GM23338 (cell line): ENCODE data around the gene ANKRD60. TPM values are rescaled to one million over a fixed set of nuclear protein-coding genes. Genes with fewer than 3 reads are reported as not detected.

ENCODE experiments used
- ATAC-seq: fragments of 200-7000 bp; cut with Tn5 transposase; 3 replicates; pipeline ENCODE4 v1.9.1; 2020
- DNase-seq: peaks from one replicate; pipeline ENCODE4 v3.0.0-alpha.2; 2015; ENCODE audit warnings: low spot score
- H2AFZ ChIP-seq: fragments of 200-600 bp; sonication (generic); 2 replicates; pipeline ENCODE4 v1.8.0; 2016; ENCODE audit warnings: antibody characterized with exemption, mild to moderate bottlenecking, moderate library complexity
- H3F3A ChIP-seq: fragments of 200-600 bp; sonication (generic); replicated peaks from 2 replicates; pipeline ENCODE4 v1.8.0; 2017; ENCODE audit warnings: antibody characterized with exemption, mixed run types, low read depth
- H3K27ac ChIP-seq: fragments of 200-600 bp; sonication (generic); 2 replicates; pipeline ENCODE4 v1.6.1; 2016; ENCODE audit warnings: low read depth
- H3K27me3 ChIP-seq: fragments of 200-600 bp; sonication (generic); 2 replicates; pipeline ENCODE4 v1.8.0; 2016; ENCODE audit warnings: mild to moderate bottlenecking, mixed run types, moderate library complexity; ENCODE audit not compliant: insufficient read depth
- H3K36me3 ChIP-seq: fragments of 200-600 bp; sonication (generic); 2 replicates; pipeline ENCODE4 v1.8.0; 2016; ENCODE audit warnings: mild to moderate bottlenecking; ENCODE audit not compliant: insufficient read depth
- H3K4me1 ChIP-seq: fragments of 200-600 bp; sonication (generic); 2 replicates; pipeline ENCODE4 v1.8.0; 2016; ENCODE audit warnings: mild to moderate bottlenecking, moderate library complexity; ENCODE audit not compliant: insufficient read depth
- H3K4me2 ChIP-seq: fragments of 200-600 bp; sonication (generic); 2 replicates; pipeline ENCODE4 v1.7.1; 2017; ENCODE audit warnings: mixed run types
- H3K4me3 ChIP-seq: fragments of 200-600 bp; sonication (generic); 2 replicates; pipeline ENCODE4 v1.6.1; 2016; ENCODE audit warnings: mixed run types
- H3K79me2 ChIP-seq: fragments of 200-600 bp; sonication (generic); replicated peaks from 2 replicates; pipeline ENCODE4 v1.8.0; 2017; ENCODE audit warnings: mild to moderate bottlenecking; ENCODE audit not compliant: insufficient read depth
- H3K9me2 ChIP-seq: fragments of 200-600 bp; sonication (generic); 2 replicates; pipeline ENCODE4 v1.8.0; 2017; ENCODE audit not compliant: insufficient read depth
- H4K20me1 ChIP-seq: fragments of 200-600 bp; sonication (generic); replicated peaks from 2 replicates; pipeline ENCODE4 v1.8.0; 2017; ENCODE audit warnings: mild to moderate bottlenecking; ENCODE audit not compliant: insufficient read depth
- H3K27ac Mint-ChIP-seq: 2 replicates; pipeline ENCODE4 v1.8.0; 2020; ENCODE audit warnings: inconsistent platforms, mild to moderate bottlenecking, moderate library complexity, mixed read lengths
- H3K27me3 Mint-ChIP-seq: 3 replicates; pipeline ENCODE4 v1.8.0; 2022; ENCODE audit warnings: low read depth, mild to moderate bottlenecking, moderate library complexity, mixed read lengths, inconsistent platforms; ENCODE audit not compliant: insufficient read depth, poor library complexity
- H3K36me3 Mint-ChIP-seq: 3 replicates; pipeline ENCODE4 v1.8.0; 2021; ENCODE audit warnings: low read depth, mild to moderate bottlenecking, inconsistent platforms, moderate library complexity, mixed read lengths
- H3K4me1 Mint-ChIP-seq: 3 replicates; pipeline ENCODE4 v1.8.0; 2020; ENCODE audit warnings: mild to moderate bottlenecking, inconsistent platforms, mixed read lengths
- H3K4me3 Mint-ChIP-seq: 3 replicates; pipeline ENCODE4 v1.8.0; 2021; ENCODE audit warnings: moderate library complexity, mild to moderate bottlenecking, inconsistent platforms, mixed read lengths
- H3K9me3 Mint-ChIP-seq: 3 replicates; pipeline ENCODE4 v1.8.0; 2020; ENCODE audit warnings: moderate library complexity, mild to moderate bottlenecking, inconsistent platforms, mixed read lengths
- CREB1 ChIP-seq: fragments of 250-450 bp; sonication (Bioruptor Pico); IDR thresholded peaks from 2 replicates; pipeline ENCODE4 v1.5.0; 2020; ENCODE audit warnings: low read depth, mild to moderate bottlenecking, moderate library complexity
- EZH2 ChIP-seq: fragments of 200-600 bp; sonication (generic); IDR thresholded peaks from one replicate; pipeline ENCODE4 v1.8.0; 2017; ENCODE audit warnings: antibody characterized with exemption, mild to moderate bottlenecking, low read depth; ENCODE audit not compliant: unreplicated experiment
- EZH2phosphoT487 ChIP-seq: fragments of 200-600 bp; sonication (generic); IDR thresholded peaks from one replicate; pipeline ENCODE4 v1.8.1; 2018; ENCODE audit warnings: antibody characterized with exemption; ENCODE audit not compliant: unreplicated experiment
- JUNB ChIP-seq: IDR thresholded peaks from one replicate; pipeline ENCODE4 v1.6.1; 2016; ENCODE audit warnings: antibody characterized with exemption; ENCODE audit not compliant: unreplicated experiment
- NANOG ChIP-seq: IDR thresholded peaks from 2 replicates; pipeline ENCODE4 v1.6.1; 2016; ENCODE audit warnings: antibody characterized with exemption, borderline replicate concordance
- POLR2AphosphoS5 ChIP-seq: IDR thresholded peaks from 2 replicates; pipeline ENCODE4 v1.6.1; 2016; ENCODE audit warnings: antibody characterized with exemption, low read depth
- STAT1 ChIP-seq: IDR thresholded peaks from one replicate; pipeline ENCODE4 v1.6.1; 2016; ENCODE audit warnings: antibody characterized with exemption; ENCODE audit not compliant: unreplicated experiment
- ZNF114 ChIP-seq: fragments of 250-450 bp; sonication (Bioruptor Pico); IDR thresholded peaks from 2 replicates; pipeline ENCODE4 v1.5.0; 2020; ENCODE audit warnings: mild to moderate bottlenecking, moderate library complexity
- ZNF331 ChIP-seq: fragments of 250-450 bp; sonication (Bioruptor Pico); IDR thresholded peaks from 2 replicates; pipeline ENCODE4 v1.5.0; 2020; ENCODE audit warnings: low read depth, mild to moderate bottlenecking, moderate library complexity
- polyA plus RNA-seq: library from polyadenylated mRNA; unstranded; fragments of >200 nt; fragmentation: Nextera tagmentation; extraction: Ambion mirVana; gene quantifications from 2 replicates; pipeline ENCODE4 v1.2.1, GENCODE V29; 2016
- total RNA-seq: library from RNA; depleted of rRNA; stranded (reverse); fragments of >200 nt; shearing (Covaris generic); gene quantifications from 2 replicates; pipeline ENCODE4 v1.2.3, GENCODE V29; 2014
- TF ChIP-seq, protein P1 (sequence below): IDR thresholded peaks from one replicate; pipeline ENCODE4 v1.6.1; 2018; ENCODE audit warnings: antibody characterized with exemption; ENCODE audit not compliant: unreplicated experiment
- TF ChIP-seq, protein P2 (sequence below): fragments of 250-450 bp; sonication (Bioruptor Pico); IDR thresholded peaks from 2 replicates; pipeline ENCODE4 v1.5.0; 2020; ENCODE audit warnings: mild to moderate bottlenecking, moderate library complexity
- TF ChIP-seq, protein P3 (sequence below): IDR thresholded peaks from 2 replicates; pipeline ENCODE4 v1.6.1; 2016; ENCODE audit warnings: antibody characterized with exemption
- TF ChIP-seq, protein P4 (sequence below), 2 experiments: fragments of 200-600 bp in 1 of 2; sonication (generic) in 1 of 2; conservative IDR thresholded peaks; 2 replicates each; pipeline versions ENCODE4 v1.5.1 to v1.6.1; 2016 to 2017; ENCODE audit warnings: antibody characterized with exemption in 2 of 2, low read depth in 2 of 2, mild to moderate bottlenecking in 2 of 2, moderate library complexity in 1 of 2

The ANKRD60 gene
- total and polyA plus RNA-seq, 2 experiments from 2014 or later = not detected

DNA sequence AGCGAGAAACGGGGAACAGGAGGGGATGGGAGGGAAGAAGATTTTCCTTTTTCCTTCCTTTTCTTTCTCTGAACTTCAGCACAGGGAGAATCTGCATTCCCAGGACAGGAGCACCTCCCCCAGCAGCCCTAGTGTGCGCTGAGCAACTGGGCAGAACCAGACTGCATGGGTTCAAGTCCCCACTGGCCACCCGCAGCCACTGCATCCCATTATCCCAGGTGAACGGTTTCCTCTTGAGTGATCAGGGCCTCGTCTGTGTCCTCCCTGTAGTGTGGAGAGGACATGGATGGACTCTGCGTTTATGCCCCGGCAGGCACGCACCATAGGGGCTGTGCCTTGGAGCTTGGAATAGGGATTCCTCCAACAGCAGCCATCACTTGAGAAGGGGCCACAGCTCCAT, 53.0 kb downstream of the ANKRD60 start:
- H3K79me2 ChIP-seq = no peaks in the 10 kb centered on the region

More for the DNA sequence above, 53.0 kb downstream of the ANKRD60 start:
- H3K9me2 ChIP-seq = no peaks in the 10 kb centered on the region
- Mint-ChIP-seq H3K9me3 (no peaks in the 10 kb centered on the region; the same call in 1 of the 3 replicates), H3K36me3 (no peaks in the 10 kb centered on the region), H3K4me3 (peak overlapping the region; percentile 13; the same call in 1 of the 3 replicates), H3K27me3 (peaks cover 16% of the 10 kb centered on the region), H3K4me1 (peaks cover 19% of the 10 kb centered on the region), H3K27ac (no peak overlapping the region)
- no peaks in the 10 kb centered on the region for H4K20me1 ChIP-seq
- no peaks in the 10 kb centered on the region for H3F3A ChIP-seq
- H3K4me1 ChIP-seq = peaks cover 14% of the 10 kb centered on the region
- no peak overlapping the region for H3K4me3 ChIP-seq
- H3K4me2 ChIP-seq = 0 out of 2 replicates have a peak overlapping the region, but pooled peaks have one; percentile 64
- H3K36me3 ChIP-seq = no peaks in the 10 kb centered on the region
- TF ChIP-seq, protein P1, sequence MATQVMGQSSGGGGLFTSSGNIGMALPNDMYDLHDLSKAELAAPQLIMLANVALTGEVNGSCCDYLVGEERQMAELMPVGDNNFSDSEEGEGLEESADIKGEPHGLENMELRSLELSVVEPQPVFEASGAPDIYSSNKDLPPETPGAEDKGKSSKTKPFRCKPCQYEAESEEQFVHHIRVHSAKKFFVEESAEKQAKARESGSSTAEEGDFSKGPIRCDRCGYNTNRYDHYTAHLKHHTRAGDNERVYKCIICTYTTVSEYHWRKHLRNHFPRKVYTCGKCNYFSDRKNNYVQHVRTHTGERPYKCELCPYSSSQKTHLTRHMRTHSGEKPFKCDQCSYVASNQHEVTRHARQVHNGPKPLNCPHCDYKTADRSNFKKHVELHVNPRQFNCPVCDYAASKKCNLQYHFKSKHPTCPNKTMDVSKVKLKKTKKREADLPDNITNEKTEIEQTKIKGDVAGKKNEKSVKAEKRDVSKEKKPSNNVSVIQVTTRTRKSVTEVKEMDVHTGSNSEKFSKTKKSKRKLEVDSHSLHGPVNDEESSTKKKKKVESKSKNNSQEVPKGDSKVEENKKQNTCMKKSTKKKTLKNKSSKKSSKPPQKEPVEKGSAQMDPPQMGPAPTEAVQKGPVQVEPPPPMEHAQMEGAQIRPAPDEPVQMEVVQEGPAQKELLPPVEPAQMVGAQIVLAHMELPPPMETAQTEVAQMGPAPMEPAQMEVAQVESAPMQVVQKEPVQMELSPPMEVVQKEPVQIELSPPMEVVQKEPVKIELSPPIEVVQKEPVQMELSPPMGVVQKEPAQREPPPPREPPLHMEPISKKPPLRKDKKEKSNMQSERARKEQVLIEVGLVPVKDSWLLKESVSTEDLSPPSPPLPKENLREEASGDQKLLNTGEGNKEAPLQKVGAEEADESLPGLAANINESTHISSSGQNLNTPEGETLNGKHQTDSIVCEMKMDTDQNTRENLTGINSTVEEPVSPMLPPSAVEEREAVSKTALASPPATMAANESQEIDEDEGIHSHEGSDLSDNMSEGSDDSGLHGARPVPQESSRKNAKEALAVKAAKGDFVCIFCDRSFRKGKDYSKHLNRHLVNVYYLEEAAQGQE = no peak
- no peak for TF ChIP-seq JUNB
- TF ChIP-seq, protein P2, sequence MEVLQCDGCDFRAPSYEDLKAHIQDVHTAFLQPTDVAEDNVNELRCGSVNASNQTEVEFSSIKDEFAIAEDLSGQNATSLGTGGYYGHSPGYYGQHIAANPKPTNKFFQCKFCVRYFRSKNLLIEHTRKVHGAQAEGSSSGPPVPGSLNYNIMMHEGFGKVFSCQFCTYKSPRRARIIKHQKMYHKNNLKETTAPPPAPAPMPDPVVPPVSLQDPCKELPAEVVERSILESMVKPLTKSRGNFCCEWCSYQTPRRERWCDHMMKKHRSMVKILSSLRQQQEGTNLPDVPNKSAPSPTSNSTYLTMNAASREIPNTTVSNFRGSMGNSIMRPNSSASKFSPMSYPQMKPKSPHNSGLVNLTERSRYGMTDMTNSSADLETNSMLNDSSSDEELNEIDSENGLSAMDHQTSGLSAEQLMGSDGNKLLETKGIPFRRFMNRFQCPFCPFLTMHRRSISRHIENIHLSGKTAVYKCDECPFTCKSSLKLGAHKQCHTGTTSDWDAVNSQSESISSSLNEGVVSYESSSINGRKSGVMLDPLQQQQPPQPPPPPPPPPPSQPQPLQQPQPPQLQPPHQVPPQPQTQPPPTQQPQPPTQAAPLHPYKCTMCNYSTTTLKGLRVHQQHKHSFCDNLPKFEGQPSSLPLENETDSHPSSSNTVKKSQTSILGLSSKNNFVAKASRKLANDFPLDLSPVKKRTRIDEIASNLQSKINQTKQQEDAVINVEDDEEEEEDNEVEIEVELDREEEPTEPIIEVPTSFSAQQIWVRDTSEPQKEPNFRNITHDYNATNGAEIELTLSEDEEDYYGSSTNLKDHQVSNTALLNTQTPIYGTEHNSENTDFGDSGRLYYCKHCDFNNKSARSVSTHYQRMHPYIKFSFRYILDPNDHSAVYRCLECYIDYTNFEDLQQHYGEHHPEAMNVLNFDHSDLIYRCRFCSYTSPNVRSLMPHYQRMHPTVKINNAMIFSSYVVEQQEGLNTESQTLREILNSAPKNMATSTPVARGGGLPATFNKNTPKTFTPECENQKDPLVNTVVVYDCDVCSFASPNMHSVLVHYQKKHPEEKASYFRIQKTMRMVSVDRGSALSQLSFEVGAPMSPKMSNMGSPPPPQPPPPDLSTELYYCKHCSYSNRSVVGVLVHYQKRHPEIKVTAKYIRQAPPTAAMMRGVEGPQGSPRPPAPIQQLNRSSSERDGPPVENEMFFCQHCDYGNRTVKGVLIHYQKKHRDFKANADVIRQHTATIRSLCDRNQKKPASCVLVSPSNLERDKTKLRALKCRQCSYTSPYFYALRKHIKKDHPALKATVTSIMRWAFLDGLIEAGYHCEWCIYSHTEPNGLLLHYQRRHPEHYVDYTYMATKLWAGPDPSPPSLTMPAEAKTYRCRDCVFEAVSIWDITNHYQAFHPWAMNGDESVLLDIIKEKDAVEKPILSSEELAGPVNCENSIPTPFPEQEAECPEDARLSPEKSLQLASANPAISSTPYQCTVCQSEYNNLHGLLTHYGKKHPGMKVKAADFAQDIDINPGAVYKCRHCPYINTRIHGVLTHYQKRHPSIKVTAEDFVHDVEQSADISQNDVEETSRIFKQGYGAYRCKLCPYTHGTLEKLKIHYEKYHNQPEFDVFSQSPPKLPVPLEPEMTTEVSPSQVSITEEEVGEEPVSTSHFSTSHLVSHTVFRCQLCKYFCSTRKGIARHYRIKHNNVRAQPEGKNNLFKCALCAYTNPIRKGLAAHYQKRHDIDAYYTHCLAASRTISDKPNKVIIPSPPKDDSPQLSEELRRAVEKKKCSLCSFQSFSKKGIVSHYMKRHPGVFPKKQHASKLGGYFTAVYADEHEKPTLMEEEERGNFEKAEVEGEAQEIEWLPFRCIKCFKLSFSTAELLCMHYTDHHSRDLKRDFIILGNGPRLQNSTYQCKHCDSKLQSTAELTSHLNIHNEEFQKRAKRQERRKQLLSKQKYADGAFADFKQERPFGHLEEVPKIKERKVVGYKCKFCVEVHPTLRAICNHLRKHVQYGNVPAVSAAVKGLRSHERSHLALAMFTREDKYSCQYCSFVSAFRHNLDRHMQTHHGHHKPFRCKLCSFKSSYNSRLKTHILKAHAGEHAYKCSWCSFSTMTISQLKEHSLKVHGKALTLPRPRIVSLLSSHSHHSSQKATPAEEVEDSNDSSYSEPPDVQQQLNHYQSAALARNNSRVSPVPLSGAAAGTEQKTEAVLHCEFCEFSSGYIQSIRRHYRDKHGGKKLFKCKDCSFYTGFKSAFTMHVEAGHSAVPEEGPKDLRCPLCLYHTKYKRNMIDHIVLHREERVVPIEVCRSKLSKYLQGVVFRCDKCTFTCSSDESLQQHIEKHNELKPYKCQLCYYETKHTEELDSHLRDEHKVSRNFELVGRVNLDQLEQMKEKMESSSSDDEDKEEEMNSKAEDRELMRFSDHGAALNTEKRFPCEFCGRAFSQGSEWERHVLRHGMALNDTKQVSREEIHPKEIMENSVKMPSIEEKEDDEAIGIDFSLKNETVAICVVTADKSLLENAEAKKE (CRISPR knock-in tag) = no peak
- no peak for TF ChIP-seq EZH2
- no peak for TF ChIP-seq NANOG
- TF ChIP-seq ZNF114 (CRISPR knock-in tag) = no peak
- no peak for TF ChIP-seq ZNF331 (CRISPR knock-in tag)
- no peak for TF ChIP-seq STAT1
- no peak for TF ChIP-seq CREB1 (CRISPR knock-in tag)
- TF ChIP-seq, protein P3, sequence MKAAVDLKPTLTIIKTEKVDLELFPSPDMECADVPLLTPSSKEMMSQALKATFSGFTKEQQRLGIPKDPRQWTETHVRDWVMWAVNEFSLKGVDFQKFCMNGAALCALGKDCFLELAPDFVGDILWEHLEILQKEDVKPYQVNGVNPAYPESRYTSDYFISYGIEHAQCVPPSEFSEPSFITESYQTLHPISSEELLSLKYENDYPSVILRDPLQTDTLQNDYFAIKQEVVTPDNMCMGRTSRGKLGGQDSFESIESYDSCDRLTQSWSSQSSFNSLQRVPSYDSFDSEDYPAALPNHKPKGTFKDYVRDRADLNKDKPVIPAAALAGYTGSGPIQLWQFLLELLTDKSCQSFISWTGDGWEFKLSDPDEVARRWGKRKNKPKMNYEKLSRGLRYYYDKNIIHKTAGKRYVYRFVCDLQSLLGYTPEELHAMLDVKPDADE = no peak
- TF ChIP-seq, protein P4, sequence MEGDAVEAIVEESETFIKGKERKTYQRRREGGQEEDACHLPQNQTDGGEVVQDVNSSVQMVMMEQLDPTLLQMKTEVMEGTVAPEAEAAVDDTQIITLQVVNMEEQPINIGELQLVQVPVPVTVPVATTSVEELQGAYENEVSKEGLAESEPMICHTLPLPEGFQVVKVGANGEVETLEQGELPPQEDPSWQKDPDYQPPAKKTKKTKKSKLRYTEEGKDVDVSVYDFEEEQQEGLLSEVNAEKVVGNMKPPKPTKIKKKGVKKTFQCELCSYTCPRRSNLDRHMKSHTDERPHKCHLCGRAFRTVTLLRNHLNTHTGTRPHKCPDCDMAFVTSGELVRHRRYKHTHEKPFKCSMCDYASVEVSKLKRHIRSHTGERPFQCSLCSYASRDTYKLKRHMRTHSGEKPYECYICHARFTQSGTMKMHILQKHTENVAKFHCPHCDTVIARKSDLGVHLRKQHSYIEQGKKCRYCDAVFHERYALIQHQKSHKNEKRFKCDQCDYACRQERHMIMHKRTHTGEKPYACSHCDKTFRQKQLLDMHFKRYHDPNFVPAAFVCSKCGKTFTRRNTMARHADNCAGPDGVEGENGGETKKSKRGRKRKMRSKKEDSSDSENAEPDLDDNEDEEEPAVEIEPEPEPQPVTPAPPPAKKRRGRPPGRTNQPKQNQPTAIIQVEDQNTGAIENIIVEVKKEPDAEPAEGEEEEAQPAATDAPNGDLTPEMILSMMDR (conservative IDR thresholded peaks at IDR 0.05; ENCODE audit: low read depth in 2 of 2) = no peak
- no peak for TF ChIP-seq EZH2phosphoT487
- TF ChIP-seq POLR2AphosphoS5 = no peak
- peaks cover 16% of the 10 kb centered on the region for H3K27me3 ChIP-seq
- no peak for ATAC-seq
- peak overlapping the region; percentile 97; the same call in 1 of the 2 replicates for H2AFZ ChIP-seq
- DNase-seq = no peak
- H3K27ac ChIP-seq = no peak overlapping the region
